IPS-18a (cell line): ENCODE measurements around the gene SLCO2B1.

Source experiments
- H3K27ac ChIP-seq: one replicate; pipeline ENCODE4 v1.5.1; 2013; ENCODE audit warnings: low read length
- H3K27me3 ChIP-seq: one replicate; pipeline ENCODE4 v1.6.1; 2013; ENCODE audit warnings: mild to moderate bottlenecking, low read length; ENCODE audit not compliant: control insufficient read depth, insufficient read depth
- H3K36me3 ChIP-seq: one replicate; pipeline ENCODE4 v1.6.1; 2013; ENCODE audit warnings: low read depth, low read length; ENCODE audit not compliant: control insufficient read depth
- H3K4me1 ChIP-seq: one replicate; pipeline ENCODE4 v1.6.1; 2013; ENCODE audit warnings: low read depth, low read length; ENCODE audit not compliant: control insufficient read depth
- H3K4me3 ChIP-seq: one replicate; pipeline ENCODE4 v1.5.1; 2013; ENCODE audit warnings: low read length
- H3K9ac ChIP-seq: one replicate; pipeline ENCODE4 v1.6.1; 2013; ENCODE audit warnings: mild to moderate bottlenecking, low read length, moderate library complexity
- H3K9me3 ChIP-seq: one replicate; pipeline ENCODE4 v1.6.1; 2013; ENCODE audit warnings: low read depth, low read length; ENCODE audit not compliant: control insufficient read depth

Gene SLCO2B1

GRCh38 chr11:75214843-75215242, 63.9 kb downstream of the SLCO2B1 start:
- Histone ChIP-seq H3K27me3 (no peaks in the 10 kb centered on the region), H3K36me3 (no peaks in the 10 kb centered on the region), H3K27ac (no peak overlapping the region), H3K4me3 (no peak overlapping the region), H3K9ac (no peak overlapping the region), H3K4me1 (no peaks in the 10 kb centered on the region), H3K9me3 (no peaks in the 10 kb centered on the region)

GRCh38 chr11:75219869-75220268, 69.0 kb downstream of the SLCO2B1 start:
- Histone ChIP-seq H3K9ac (no peak overlapping the region), H3K4me3 (no peak overlapping the region), H3K27me3 (no peaks in the 10 kb centered on the region)

GRCh38 chr11:75223954-75224643, 73.2 kb downstream of the SLCO2B1 start:
- Histone ChIP-seq H3K27ac (no peak overlapping the region), H3K27me3 (no peaks in the 10 kb centered on the region), H3K4me1 (no peaks in the 10 kb centered on the region)

More at GRCh38 chr11:75219869-75220268, 69.0 kb downstream of the SLCO2B1 start:
- no peaks in the 10 kb centered on the region for H3K9me3 ChIP-seq
- no peaks in the 10 kb centered on the region for H3K36me3 ChIP-seq
- no peaks in the 10 kb centered on the region for H3K4me1 ChIP-seq
- H3K27ac ChIP-seq = no peak overlapping the region

GRCh38 chr11:75225794-75226193, 74.9 kb downstream of the SLCO2B1 start:
- Histone ChIP-seq H3K36me3 (no peaks in the 10 kb centered on the region), H3K9me3 (no peaks in the 10 kb centered on the region), H3K9ac (no peak overlapping the region), H3K27me3 (no peaks in the 10 kb centered on the region), H3K4me1 (no peaks in the 10 kb centered on the region), H3K27ac (no peak overlapping the region), H3K4me3 (no peak overlapping the region)

More at GRCh38 chr11:75223954-75224643, 73.2 kb downstream of the SLCO2B1 start:
- Histone ChIP-seq H3K4me3 (no peak overlapping the region), H3K9ac (no peak overlapping the region), H3K9me3 (no peaks in the 10 kb centered on the region), H3K36me3 (no peaks in the 10 kb centered on the region)

GRCh38 chr11:75229466-75229865, 78.6 kb downstream of the SLCO2B1 start:
- Histone ChIP-seq H3K27ac (no peak overlapping the region), H3K4me1 (no peaks in the 10 kb centered on the region), H3K27me3 (no peaks in the 10 kb centered on the region), H3K9ac (no peak overlapping the region), H3K36me3 (no peaks in the 10 kb centered on the region), H3K4me3 (no peak overlapping the region), H3K9me3 (no peaks in the 10 kb centered on the region)

- no peaks in the 10 kb centered on the region for H3K36me3 ChIP-seq
- no peaks in the 10 kb centered on the region for H3K27me3 ChIP-seq
- H3K9ac ChIP-seq = no peak overlapping the region
- peaks cover under 1% of the 10 kb centered on the region for H3K4me1 ChIP-seq
- no peaks in the 10 kb centered on the region for H3K9me3 ChIP-seq
- H3K4me3 ChIP-seq = no peak overlapping the region
- H3K27ac ChIP-seq = no peak overlapping the region
Measured at GRCh38 chr11:75230621-75231020, 79.7 kb downstream of the SLCO2B1 start.

- Histone ChIP-seq H3K27me3 (peaks cover 8% of the 10 kb centered on the region), H3K27ac (no peak overlapping the region), H3K4me3 (no peak overlapping the region), H3K4me1 (peaks cover 10% of the 10 kb centered on the region), H3K9ac (no peak overlapping the region), H3K36me3 (no peaks in the 10 kb centered on the region), H3K9me3 (no peaks in the 10 kb centered on the region)
Measured at GRCh38 chr11:75233754-75234172, 82.9 kb downstream of the SLCO2B1 start.

- Histone ChIP-seq H3K36me3 (no peaks in the 10 kb centered on the region), H3K4me1 (peaks cover 20% of the 10 kb centered on the region), H3K27ac (no peak overlapping the region), H3K9me3 (no peaks in the 10 kb centered on the region), H3K27me3 (peaks cover 31% of the 10 kb centered on the region), H3K9ac (no peak overlapping the region), H3K4me3 (no peak overlapping the region)
Measured at GRCh38 chr11:75236062-75236461, 85.2 kb downstream of the SLCO2B1 start.

- Histone ChIP-seq H3K9ac (no peak overlapping the region), H3K9me3 (no peaks in the 10 kb centered on the region), H3K36me3 (no peaks in the 10 kb centered on the region), H3K4me1 (peaks cover 20% of the 10 kb centered on the region), H3K4me3 (no peak overlapping the region), H3K27ac (no peak overlapping the region), H3K27me3 (peaks cover 38% of the 10 kb centered on the region)
Measured at GRCh38 chr11:75237050-75237449, 86.1 kb downstream of the SLCO2B1 start.

GRCh38 chr11:75238595-75239440, 87.9 kb downstream of the SLCO2B1 start:
- Histone ChIP-seq H3K4me1 (peaks cover 23% of the 10 kb centered on the region), H3K9me3 (no peaks in the 10 kb centered on the region), H3K36me3 (no peaks in the 10 kb centered on the region), H3K4me3 (no peak overlapping the region), H3K27ac (no peak overlapping the region), H3K27me3 (peaks cover 56% of the 10 kb centered on the region), H3K9ac (no peak overlapping the region)

GRCh38 chr11:75239531-75240290, 88.8 kb downstream of the SLCO2B1 start:
- H3K9me3 ChIP-seq = no peaks in the 10 kb centered on the region
- peaks cover 65% of the 10 kb centered on the region for H3K27me3 ChIP-seq
- no peak overlapping the region for H3K27ac ChIP-seq
- H3K9ac ChIP-seq = no peak overlapping the region
- H3K4me1 ChIP-seq = peaks cover 23% of the 10 kb centered on the region
- H3K36me3 ChIP-seq = no peaks in the 10 kb centered on the region
- peak overlapping the region; percentile 39 for H3K4me3 ChIP-seq
